SK-N-SH (cell line): Measurements from ENCODE around the gene PRRG4. TPM values are rescaled to one million over a fixed set of nuclear protein-coding genes. Genes with fewer than 3 reads are reported as not detected.

Source experiments
- CTCF ChIA-PET: fragments of 300-600, 350-600 bp; formaldehyde crosslinking; extraction: SDS; loops from one replicate; lab custom pipeline; 2021; lab: Yijun Ruan, JAX
- POLR2A ChIA-PET: fragments of 350-600 bp; sonication (Branson Sonifier 250); formaldehyde crosslinking; extraction: SDS; loops from one replicate; lab custom pipeline; 2020; ENCODE audit warnings: antibody characterized with exemption, inconsistent platforms; lab: Yijun Ruan, JAX
- DNase-seq: peaks from one replicate; pipeline ENCODE4 v3.0.0; 2012
- H2AFZ ChIP-seq: fragments of 200-600 bp; sonication (generic); 2 replicates; pipeline ENCODE4 v1.8.1; 2016; ENCODE audit warnings: antibody characterized with exemption, mild to moderate bottlenecking, low read depth
- H3F3A ChIP-seq: fragments of 200-600 bp; sonication (generic); replicated peaks from 2 replicates; pipeline ENCODE3; 2016; ENCODE audit warnings: antibody characterized with exemption, mild to moderate bottlenecking; ENCODE audit not compliant: insufficient read depth
- H3K27ac ChIP-seq, 2 experiments: fragments of 200-500 bp in 1 of 2; fragments of 200-600 bp in 1 of 2; sonication (Bioruptor generic) in 1 of 2; sonication (generic), shearing (Covaris generic) in 1 of 2; 2 replicates each; pipeline versions ENCODE4 v1.5.1 to v1.6.1; 2014 to 2016; ENCODE audit warnings: low read depth in 2 of 2, inconsistent platforms in 1 of 2, low read length in 1 of 2, mild to moderate bottlenecking in 1 of 2, mixed read lengths in 1 of 2
- H3K27me3 ChIP-seq: fragments of 200-600 bp; sonication (generic), shearing (Covaris generic); 2 replicates; pipeline ENCODE4 v1.6.1; 2016; ENCODE audit warnings: mixed run types; ENCODE audit not compliant: insufficient read depth
- H3K36me3 ChIP-seq, 2 experiments: fragments of 200-500 bp in 1 of 2; fragments of 200-600 bp in 1 of 2; sonication (Bioruptor generic) in 1 of 2; sonication (generic) in 1 of 2; replicated peaks in 1 of 2; 2 replicates each; pipeline versions ENCODE3 to v1.5.1; 2014 to 2016; ENCODE audit warnings: low read length in 1 of 2, mild to moderate bottlenecking in 1 of 2; ENCODE audit not compliant: insufficient read depth in 2 of 2, control insufficient read depth in 1 of 2
- H3K4me1 ChIP-seq, 2 experiments: fragments of 200-500 bp in 1 of 2; fragments of 200-600 bp in 1 of 2; sonication (Bioruptor generic) in 1 of 2; sonication (generic), shearing (Covaris generic) in 1 of 2; 2 replicates each; pipeline versions ENCODE4 v1.5.1 to v1.6.1; 2014 to 2016; ENCODE audit warnings: low read depth in 1 of 2, low read length in 1 of 2, mixed run types in 1 of 2; ENCODE audit not compliant: insufficient read depth in 2 of 2, control insufficient read depth in 1 of 2
- H3K4me2 ChIP-seq: fragments of 200-600 bp; sonication (generic), shearing (Covaris generic); 2 replicates; pipeline ENCODE4 v1.6.1; 2017; ENCODE audit warnings: mixed run types
- H3K4me3 ChIP-seq, 2 experiments: fragments of 200-500 bp in 1 of 2; fragments of 200-600 bp in 1 of 2; sonication (Bioruptor generic) in 1 of 2; sonication (generic), shearing (Covaris generic) in 1 of 2; 2 replicates each; pipeline versions ENCODE4 v1.5.1 to v1.8.1; 2014 to 2016; ENCODE audit warnings: low read depth in 2 of 2, inconsistent platforms in 1 of 2, low read length in 1 of 2, mild to moderate bottlenecking in 1 of 2, mixed read lengths in 1 of 2, moderate library complexity in 1 of 2
- H3K79me2 ChIP-seq: fragments of 200-600 bp; sonication (generic); 2 replicates; pipeline ENCODE4 v1.8.1; 2017; ENCODE audit warnings: mild to moderate bottlenecking; ENCODE audit not compliant: insufficient read depth
- H3K9ac ChIP-seq: fragments of 200-600 bp; sonication (generic); 2 replicates; pipeline ENCODE4 v1.6.1; 2017; ENCODE audit warnings: mixed run types
- H3K9me2 ChIP-seq: fragments of 200-600 bp; sonication (generic); 2 replicates; pipeline ENCODE4 v1.6.1; 2017; ENCODE audit warnings: mixed run types
- H3K9me3 ChIP-seq: fragments of 200-600 bp; sonication (generic); 2 replicates; pipeline ENCODE4 v1.6.1; 2017; ENCODE audit warnings: mixed run types, mild to moderate bottlenecking, moderate library complexity
- H4K20me1 ChIP-seq: fragments of 200-600 bp; sonication (generic); 2 replicates; pipeline ENCODE4 v1.6.1; 2017; ENCODE audit warnings: mild to moderate bottlenecking, mixed run types; ENCODE audit not compliant: insufficient read depth
- ELF1 ChIP-seq: IDR thresholded peaks from 2 replicates; pipeline ENCODE4 v1.4.0; 2012
- FOSL2 ChIP-seq: IDR thresholded peaks from 2 replicates; pipeline ENCODE4 v1.4.0; 2012; ENCODE audit warnings: low read depth, mild to moderate bottlenecking, moderate library complexity, borderline replicate concordance
- IRF3 ChIP-seq: fragments of 150-350 bp; IDR thresholded peaks from 2 replicates; pipeline ENCODE4 v1.6.1; 2016; ENCODE audit warnings: mild to moderate bottlenecking, low read depth, low read length
- MXI1 ChIP-seq: IDR thresholded peaks from 2 replicates; pipeline ENCODE4 v1.6.1; 2012; ENCODE audit warnings: mild to moderate bottlenecking, low read depth, low read length, improper control_type of control experiment
- NFIC ChIP-seq: IDR thresholded peaks from 2 replicates; pipeline ENCODE4 v1.4.0; 2012; ENCODE audit warnings: borderline replicate concordance
- NRF1 ChIP-seq: IDR thresholded peaks from 2 replicates; pipeline ENCODE4 v1.6.1; 2012; ENCODE audit warnings: low read depth, mild to moderate bottlenecking, low read length
- PBX3 ChIP-seq: IDR thresholded peaks from 2 replicates; pipeline ENCODE4; 2012
- POLR2AphosphoS5 ChIP-seq: IDR thresholded peaks from 2 replicates; pipeline ENCODE4 v1.6.1; 2012; ENCODE audit warnings: low read depth, low read length
- RAD21 ChIP-seq: IDR thresholded peaks from 2 replicates; pipeline ENCODE4 v1.6.1; 2012; ENCODE audit warnings: mild to moderate bottlenecking, low read length
- REST ChIP-seq: IDR thresholded peaks from 2 replicates; pipeline ENCODE4 v1.6.1; 2012; ENCODE audit warnings: mild to moderate bottlenecking, low read depth, low read length, moderate library complexity
- RFX5 ChIP-seq: IDR thresholded peaks from 2 replicates; pipeline ENCODE4 v1.6.1; 2012; ENCODE audit warnings: mild to moderate bottlenecking, improper control_type of control experiment, low read length
- TAF1 ChIP-seq: IDR thresholded peaks from 2 replicates; pipeline ENCODE4 v1.6.1; 2012; ENCODE audit warnings: low read depth, mild to moderate bottlenecking, low read length, moderate library complexity, borderline replicate concordance
- USF2 ChIP-seq: fragments of 150-350 bp; IDR thresholded peaks from 2 replicates; pipeline ENCODE4 v1.6.1; 2017; ENCODE audit warnings: antibody characterized with exemption, low read length, low read depth, borderline replicate concordance
- YY1 ChIP-seq: IDR thresholded peaks from 2 replicates; pipeline ENCODE4 v1.4.0; 2012; ENCODE audit warnings: low read depth, mild to moderate bottlenecking
- WGBS: methylation state at CpG from one replicate; pipeline ENCODE4 v1.1.6; 2017; ENCODE audit warnings: low lambda C conversion rate; 5-methylcytosine and 5-hydroxymethylcytosine counted together
- polyA plus RNA-seq, 3 experiments: library from polyadenylated mRNA; depleted of rRNA; stranded (reverse); fragments of >200 nt; gene quantifications; 2 replicates each; pipeline ENCODE4 v1.2.3, GENCODE V29; 2012

Gene PRRG4
- polyA plus RNA-seq, 1 of the 3 experiments (the other 2 are of a cell fraction), result 0.21 TPM

DNA sequence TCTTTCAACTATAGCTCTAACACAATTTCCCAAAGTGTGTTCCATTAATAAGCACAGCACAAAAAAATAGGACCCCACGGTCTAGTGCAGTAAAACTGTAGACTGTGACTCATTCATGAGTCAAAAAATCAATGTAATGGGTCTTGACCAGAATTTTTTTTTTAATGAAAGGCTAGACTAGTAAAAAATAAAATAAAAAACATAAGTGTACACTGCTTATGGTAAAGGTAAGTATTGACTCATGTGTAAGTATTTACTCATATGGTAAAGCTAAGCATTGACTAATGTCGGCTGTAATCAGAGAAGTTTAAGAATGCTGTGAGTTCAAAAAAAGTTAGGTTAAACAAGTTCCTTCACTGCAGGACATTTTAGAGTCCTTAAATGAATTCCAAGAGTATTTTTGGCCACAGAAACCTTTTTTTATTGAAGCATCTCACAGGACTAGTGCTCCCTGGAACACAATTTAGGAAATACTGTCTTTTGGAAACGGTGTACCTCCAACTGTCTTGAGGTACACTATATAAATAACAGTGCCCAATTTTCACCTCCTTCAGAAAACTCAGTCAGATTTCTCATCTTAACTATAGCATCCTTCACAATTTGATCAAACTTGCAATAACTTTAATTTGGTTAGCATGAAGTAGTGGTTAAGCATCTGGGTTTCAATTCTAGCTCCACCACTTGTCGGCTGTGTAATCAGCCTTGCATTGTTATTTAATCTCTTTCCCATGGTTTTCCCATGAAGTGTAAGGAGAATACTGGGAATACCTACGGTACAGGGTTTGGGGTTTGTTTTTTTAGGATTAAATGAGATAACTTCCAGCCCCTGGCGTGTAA is 37.4 kb upstream of the PRRG4 start:
- no peaks in the 10 kb centered on the region for H4K20me1 ChIP-seq
- no peaks in the 10 kb centered on the region for H3K79me2 ChIP-seq
- CTCF ChIA-PET, result interaction anchor here (0.5 to 2.6 kb wide), 22 partner anchors 8 to 471 kb away, joined by 3 to 16 read pairs (median 4); partner anchors contain the start of gene QSER1
- H2AFZ ChIP-seq, result no peak overlapping the region
- H3K4me1 ChIP-seq, result no peaks in the 10 kb centered on the region
- H3K9me2 ChIP-seq, result no peaks in the 10 kb centered on the region
- peak overlapping the region; percentile 18 to 43; a peak in 2 of 4 replicates for H3K4me3 ChIP-seq
- DNase-seq, result no peak
- H3K27me3 ChIP-seq, result peaks cover 23% of the 10 kb centered on the region
- no peak overlapping the region for H3K27ac ChIP-seq
- WGBS, result 8% methylated on average over 6 of the region's 6 CpGs
- no peaks in the 10 kb centered on the region for H3K36me3 ChIP-seq
- H3K9me3 ChIP-seq, result no peaks in the 10 kb centered on the region
- H3F3A ChIP-seq, result no peaks in the 10 kb centered on the region
- H3K4me2 ChIP-seq, result peak overlapping the region; percentile 68
- no peak overlapping the region for H3K9ac ChIP-seq
- TF ChIP-seq NFIC (no peak), RFX5 (no peak), PBX3 (no peak), ELF1 (no peak), YY1 (no peak), POLR2AphosphoS5 (no peak), MXI1 (no peak), RAD21 (no peak), FOSL2 (no peak), REST (no peak), TAF1 (no peak), IRF3 (no peak), USF2 (no peak), NRF1 (no peak)
- TF ChIP-seq, all 33 proteins: peak for 0
- POLR2A ChIA-PET, result no interaction called here
